ENCODE measurements around the gene LYZL2. TPM values are rescaled to one million over a fixed set of nuclear protein-coding genes. Genes with fewer than 3 reads are reported as not detected.
A peak's percentile ranks its signal among the peaks of the same experiment; 100 is the strongest.

LYZL2 gene
- total and polyA plus RNA-seq, 2 of the 8 experiments (the other 6 are each of a cell fraction or from before 2014, with no cell fraction given), result not detected

- Histone ChIP-seq H3K36me3 (ENCODE audit: control insufficient read depth in 2 of 4, insufficient read depth in 4 of 4, low read length in 3 of 4) (no peaks in the 10 kb centered on the region), H3K79me1 (ENCODE audit: low read depth, low read length) (no peaks in the 10 kb centered on the region), H3K9ac (replicated peaks in 1 of 4; ENCODE audit: extremely low read depth in 1 of 4, low read depth in 3 of 4, low read length in 3 of 4) (no peak overlapping the region), H3K4ac (replicated peaks; ENCODE audit: insufficient read length, low read depth, low read length) (no peak overlapping the region), H3K27me3 (replicated peaks in 1 of 4; ENCODE audit: control insufficient read depth in 3 of 4, extremely low read depth in 1 of 4, insufficient read depth in 3 of 4, low read length in 3 of 4) (no peaks in the 10 kb centered on the region), H3K56ac (replicated peaks; ENCODE audit: insufficient read length, low read depth, low read length) (no peak overlapping the region), H3K27ac (ENCODE audit: low read depth, low read length) (no peak overlapping the region), H3K14ac (ENCODE audit: insufficient read length) (no peak overlapping the region), H4K8ac (ENCODE audit: extremely low read depth, insufficient read depth, low read length) (no peak overlapping the region), H2AK5ac (ENCODE audit: low read depth, low read length) (no peak overlapping the region), H3K79me2 (ENCODE audit: control insufficient read depth in 1 of 2, insufficient read depth in 2 of 2, low read length in 2 of 2) (no peaks in the 10 kb centered on the region), H2BK20ac (ENCODE audit: low read length) (peak overlapping the region; percentile 51; the same call in 1 of the 2 replicates), H2BK15ac (ENCODE audit: low read length) (no peak overlapping the region), H3K23me2 (ENCODE audit: low read depth, low read length) (no peaks in the 10 kb centered on the region), H3K4me3 (ENCODE audit: extremely low read depth in 1 of 4, insufficient read depth in 2 of 4, low read depth in 3 of 4, low read length in 4 of 4) (no peak overlapping the region; a peak in 1 of 8 replicates), H3K4me2 (ENCODE audit: insufficient read depth in 1 of 2, low read depth in 2 of 2, low read length in 2 of 2) (no peak overlapping the region), H2AFZ (ENCODE audit: low read length) (peak overlapping the region; percentile 63; the same call in 1 of the 2 replicates), H3K4me1 (replicated peaks in 1 of 4; ENCODE audit: control insufficient read depth in 3 of 4, insufficient read depth in 4 of 4, low read length in 3 of 4) (no peaks in the 10 kb centered on the region), H4K20me1 (replicated peaks in 1 of 2; ENCODE audit: control insufficient read depth in 1 of 2, insufficient read depth in 2 of 2, low read length in 2 of 2) (no peaks in the 10 kb centered on the region), H3K9me3 (ENCODE audit: insufficient read depth in 2 of 2, low read depth in 1 of 2, low read length in 1 of 2) (no peaks in the 10 kb centered on the region), H3K18ac (ENCODE audit: extremely low read depth, low read length) (no peak overlapping the region), H4K5ac (ENCODE audit: insufficient read length, low read depth, low read length) (no peak overlapping the region), H3K23ac (ENCODE audit: insufficient read length) (no peak overlapping the region), H2BK120ac (replicated peaks; ENCODE audit: low read depth, low read length) (no peak overlapping the region), H2BK12ac (ENCODE audit: low read depth, low read length) (no peak overlapping the region), H4K91ac (replicated peaks; ENCODE audit: insufficient read length, low read length) (no peak overlapping the region), H2BK5ac (ENCODE audit: low read depth, low read length) (no peak overlapping the region)
- ChIA-PET POLR2A (ENCODE audit: partially characterized antibody) (no interaction called here), CTCF (ENCODE audit: partially characterized antibody) (interaction anchor here (0.5 to 2.1 kb wide), 2 partner anchors 14 to 61 kb away, joined by 5 to 6 read pairs; no protein-coding TSS in a partner anchor)
- DNase-seq (ENCODE audit: low read depth in 1 of 2, low spot score in 2 of 2) (no peak), FAIRE-seq (no peak)
- 82% methylated on average over 7 of the region's 7 CpGs; no CpG with 5 or more reads in 1 of the 2 experiments for WGBS, 2 experiments (ENCODE audit: extremely low coverage in 1 of 2, insufficient coverage in 1 of 2, insufficient read length in 1 of 2, insufficient replicate concordance in 2 of 2, low coverage in 1 of 2, low lambda C conversion rate in 2 of 2, missing lambda C conversion rate in 1 of 2)
- no peak for TF ChIP-seq EZH2 (IDR thresholded peaks at IDR 0.05; ENCODE audit: low read depth, low read length, severe bottlenecking)
- TF ChIP-seq YY1 (IDR thresholded peaks at IDR 0.05; ENCODE audit: low read depth, low read length), result 0 out of 2 replicates have a peak, but pooled peaks have one; percentile 39
Measured at GRCh38 chr10:30573721-30574431, 55.7 kb downstream of the LYZL2 start.
